Measurements from ENCODE around the gene EFNB1. TPM values are rescaled to one million over a fixed set of nuclear protein-coding genes. Genes with fewer than 3 reads are reported as not detected.

The EFNB1 gene
- total and polyA plus RNA-seq, 2 of the 8 experiments (the other 6 are each of a cell fraction or from before 2014, with no cell fraction given) = 2.3 to 5.4 TPM

DNA sequence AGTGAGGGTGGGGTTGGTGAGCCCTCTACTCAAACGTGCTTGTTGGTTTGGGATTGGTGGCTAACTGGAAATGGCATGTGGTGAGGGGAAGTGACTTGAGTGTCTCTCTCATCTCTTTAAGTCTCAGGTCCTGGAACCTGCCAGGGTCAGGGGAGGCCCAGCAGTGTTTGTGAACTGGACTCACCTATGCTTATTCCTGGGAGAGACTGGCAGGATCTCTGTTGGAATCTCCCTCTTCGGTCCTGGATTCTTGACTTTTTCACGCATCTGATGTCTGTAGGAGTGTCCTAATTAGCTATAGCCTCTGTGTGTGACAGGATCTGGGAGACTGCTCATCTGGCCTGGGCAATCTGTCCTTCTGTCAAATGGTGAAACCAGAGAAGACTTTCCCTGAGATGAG, 7.2 kb upstream of the EFNB1 start:
- Histone ChIP-seq H4K20me1 (replicated peaks in 1 of 2; ENCODE audit: control insufficient read depth in 1 of 2, insufficient read depth in 2 of 2, low read length in 2 of 2) (no peaks in the 10 kb centered on the region), H3K9me3 (ENCODE audit: insufficient read depth in 2 of 2, low read depth in 1 of 2, low read length in 1 of 2) (no peaks in the 10 kb centered on the region), H3K27me3 (replicated peaks in 1 of 4; ENCODE audit: control insufficient read depth in 3 of 4, extremely low read depth in 1 of 4, insufficient read depth in 3 of 4, low read length in 3 of 4) (peaks cover 0 to 15% (median 11%) of the 10 kb centered on the region in 4 experiments; a peak in 5 of 7 replicates), H2BK5ac (ENCODE audit: low read depth, low read length) (no peak overlapping the region), H2BK120ac (replicated peaks; ENCODE audit: low read depth, low read length) (no peak overlapping the region), H2BK12ac (ENCODE audit: low read depth, low read length) (no peak overlapping the region), H2BK15ac (ENCODE audit: low read length) (no peak overlapping the region), H2BK20ac (ENCODE audit: low read length) (no peak overlapping the region), H3K23me2 (ENCODE audit: low read depth, low read length) (no peaks in the 10 kb centered on the region), H3K79me2 (ENCODE audit: control insufficient read depth in 1 of 2, insufficient read depth in 2 of 2, low read length in 2 of 2) (no peaks in the 10 kb centered on the region), H3K4me2 (ENCODE audit: insufficient read depth in 1 of 2, low read depth in 2 of 2, low read length in 2 of 2) (no peak overlapping the region), H3K79me1 (ENCODE audit: low read depth, low read length) (no peaks in the 10 kb centered on the region), H4K5ac (ENCODE audit: insufficient read length, low read depth, low read length) (no peak overlapping the region), H3K23ac (ENCODE audit: insufficient read length) (no peak overlapping the region), H3K4me1 (replicated peaks in 1 of 4; ENCODE audit: control insufficient read depth in 3 of 4, insufficient read depth in 4 of 4, low read length in 3 of 4) (peaks cover 0 to 3% (median 0%) of the 10 kb centered on the region in 4 experiments; a peak in 3 of 7 replicates), H4K8ac (ENCODE audit: extremely low read depth, insufficient read depth, low read length) (no peak overlapping the region), H4K91ac (replicated peaks; ENCODE audit: insufficient read length, low read length) (no peak overlapping the region), H3K9ac (replicated peaks in 1 of 4; ENCODE audit: extremely low read depth in 1 of 4, low read depth in 3 of 4, low read length in 3 of 4) (no peak overlapping the region), H2AK5ac (ENCODE audit: low read depth, low read length) (no peak overlapping the region), H3K27ac (ENCODE audit: low read depth, low read length) (no peak overlapping the region), H2AFZ (ENCODE audit: low read length) (no peak overlapping the region), H3K4me3 (ENCODE audit: extremely low read depth in 1 of 4, insufficient read depth in 2 of 4, low read depth in 3 of 4, low read length in 4 of 4) (no peak overlapping the region), H3K14ac (ENCODE audit: insufficient read length) (no peak overlapping the region), H3K18ac (ENCODE audit: extremely low read depth, low read length) (no peak overlapping the region), H3K36me3 (ENCODE audit: control insufficient read depth in 2 of 4, insufficient read depth in 4 of 4, low read length in 3 of 4) (no peaks in the 10 kb centered on the region), H3K4ac (replicated peaks; ENCODE audit: insufficient read length, low read depth, low read length) (no peak overlapping the region), H3K56ac (replicated peaks; ENCODE audit: insufficient read length, low read depth, low read length) (no peak overlapping the region)
- ChIA-PET POLR2A (ENCODE audit: partially characterized antibody) (interaction anchor here (1.0 kb wide), 1 partner anchor 88 kb away, joined by 3 read pairs; no protein-coding TSS in a partner anchor), CTCF (ENCODE audit: partially characterized antibody) (interaction anchor here (0.6 to 3.7 kb wide), 9 partner anchors 13 to 471 kb away, joined by 3 to 20 read pairs (median 5); no protein-coding TSS in a partner anchor)
- TF ChIP-seq EGR1 (IDR thresholded peaks at IDR 0.05; ENCODE audit: borderline replicate concordance, low read depth, low read length) = no peak
- TF ChIP-seq, protein P1, sequence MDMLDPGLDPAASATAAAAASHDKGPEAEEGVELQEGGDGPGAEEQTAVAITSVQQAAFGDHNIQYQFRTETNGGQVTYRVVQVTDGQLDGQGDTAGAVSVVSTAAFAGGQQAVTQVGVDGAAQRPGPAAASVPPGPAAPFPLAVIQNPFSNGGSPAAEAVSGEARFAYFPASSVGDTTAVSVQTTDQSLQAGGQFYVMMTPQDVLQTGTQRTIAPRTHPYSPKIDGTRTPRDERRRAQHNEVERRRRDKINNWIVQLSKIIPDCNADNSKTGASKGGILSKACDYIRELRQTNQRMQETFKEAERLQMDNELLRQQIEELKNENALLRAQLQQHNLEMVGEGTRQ (IDR thresholded peaks at IDR 0.05; ENCODE audit: low read length) = no peak
- no peak for TF ChIP-seq BRCA1 (IDR thresholded peaks at IDR 0.05; ENCODE audit: low read depth, low read length)
- no peak for TF ChIP-seq HDAC2 (IDR thresholded peaks at IDR 0.05; ENCODE audit: borderline replicate concordance in 1 of 2, low read depth in 2 of 2, low read length in 2 of 2)
- no peak for TF ChIP-seq EZH2 (IDR thresholded peaks at IDR 0.05; ENCODE audit: low read depth, low read length, severe bottlenecking)
- TF ChIP-seq GABPA (IDR thresholded peaks at IDR 0.05; ENCODE audit: borderline replicate concordance, insufficient read depth, low read length) = no peak
- TF ChIP-seq RBBP5 (IDR thresholded peaks at IDR 0.05; ENCODE audit: borderline replicate concordance, low read depth, low read length) = no peak
- no peak for TF ChIP-seq CBX8 (IDR thresholded peaks at IDR 0.05; ENCODE audit: borderline replicate concordance, low read depth, low read length)
- TF ChIP-seq, protein P2, sequence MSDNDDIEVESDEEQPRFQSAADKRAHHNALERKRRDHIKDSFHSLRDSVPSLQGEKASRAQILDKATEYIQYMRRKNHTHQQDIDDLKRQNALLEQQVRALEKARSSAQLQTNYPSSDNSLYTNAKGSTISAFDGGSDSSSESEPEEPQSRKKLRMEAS (IDR thresholded peaks at IDR 0.05) = no peak
- TF ChIP-seq BACH1 (IDR thresholded peaks at IDR 0.05; ENCODE audit: low read length) = no peak
- TF ChIP-seq KDM1A (IDR thresholded peaks at IDR 0.05; ENCODE audit: borderline replicate concordance, low read length) = no peak
- no peak for TF ChIP-seq TAF1 (IDR thresholded peaks at IDR 0.05; ENCODE audit: low read depth, low read length)
- 86% methylated on average over 3 of the region's 3 CpGs; no CpG with 5 or more reads in 1 of the 2 experiments for WGBS, 2 experiments (ENCODE audit: extremely low coverage in 1 of 2, insufficient coverage in 1 of 2, insufficient read length in 1 of 2, insufficient replicate concordance in 2 of 2, low coverage in 1 of 2, low lambda C conversion rate in 2 of 2, missing lambda C conversion rate in 1 of 2)
- no peak for DNase-seq (ENCODE audit: low read depth in 1 of 2, low spot score in 2 of 2)
- FAIRE-seq = no peak
